Measurements from ENCODE around the gene SFPQ.

GRCh38 chr1:35184495-35185199, 8.3 kb downstream of the SFPQ start:
- TF ChIP-seq POLR2A (IDR thresholded peaks at IDR 0.05; ENCODE audit: low read depth, low read length) = no peak; the same call in 1 of the 2 replicates
- TF ChIP-seq TAF1 (IDR thresholded peaks at IDR 0.05; ENCODE audit: low read depth, low read length) = no peak

Measured in GM12891 (cell line).